Measurements from ENCODE around the gene LHX4. TPM values are rescaled to one million over a fixed set of nuclear protein-coding genes. Genes with fewer than 3 reads are reported as not detected.

The LHX4 gene
- total RNA-seq, 3 donors from 2014 or later (not counting 1 experiment from before 2014, with no cell fraction given), result 0.08 TPM; not detected in 2

DNA sequence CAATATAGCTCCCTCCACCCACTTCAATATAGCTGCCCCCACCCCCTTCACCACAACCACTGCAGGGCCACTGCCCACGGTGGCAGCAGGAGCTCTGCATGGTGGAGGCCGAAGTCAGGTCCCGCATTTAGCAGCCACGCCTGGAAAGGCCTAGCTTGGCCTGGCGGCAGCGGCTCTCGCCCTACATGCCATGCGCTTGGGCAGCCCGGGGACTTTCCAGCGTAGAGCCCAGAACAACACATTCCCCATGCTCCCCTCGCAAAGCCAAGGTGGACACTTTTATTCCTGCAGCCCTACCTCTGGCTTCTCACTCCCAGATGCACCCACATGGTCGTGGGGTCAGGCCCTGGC is 37.1 kb downstream of the LHX4 start:
- DNase-seq (no peak), ATAC-seq (no peak)
- Histone ChIP-seq H3K9me3 (ENCODE audit: control insufficient read depth, insufficient read depth, low read length) (no peaks in the 10 kb centered on the region), H3K4me1 (ENCODE audit: control insufficient read depth, insufficient read depth, low read length) (no peaks in the 10 kb centered on the region), H3K27ac (ENCODE audit: low read length) (no peak overlapping the region), H3K36me3 (ENCODE audit: control insufficient read depth, insufficient read depth, low read length) (no peaks in the 10 kb centered on the region), H3K27me3 (ENCODE audit: control insufficient read depth, insufficient read depth, low read length) (no peaks in the 10 kb centered on the region), H3K4me3 (ENCODE audit: low read length) (no peak overlapping the region)
- H3K27me3 Mint-ChIP-seq (ENCODE audit: low read depth in 2 of 2), result no peaks in the 10 kb centered on the region
- H3K4me3 Mint-ChIP-seq, result no peak overlapping the region
- H3K9me3 Mint-ChIP-seq, result no peaks in the 10 kb centered on the region
- H3K36me3 Mint-ChIP-seq, result no peaks in the 10 kb centered on the region
- TF ChIP-seq, protein P1, sequence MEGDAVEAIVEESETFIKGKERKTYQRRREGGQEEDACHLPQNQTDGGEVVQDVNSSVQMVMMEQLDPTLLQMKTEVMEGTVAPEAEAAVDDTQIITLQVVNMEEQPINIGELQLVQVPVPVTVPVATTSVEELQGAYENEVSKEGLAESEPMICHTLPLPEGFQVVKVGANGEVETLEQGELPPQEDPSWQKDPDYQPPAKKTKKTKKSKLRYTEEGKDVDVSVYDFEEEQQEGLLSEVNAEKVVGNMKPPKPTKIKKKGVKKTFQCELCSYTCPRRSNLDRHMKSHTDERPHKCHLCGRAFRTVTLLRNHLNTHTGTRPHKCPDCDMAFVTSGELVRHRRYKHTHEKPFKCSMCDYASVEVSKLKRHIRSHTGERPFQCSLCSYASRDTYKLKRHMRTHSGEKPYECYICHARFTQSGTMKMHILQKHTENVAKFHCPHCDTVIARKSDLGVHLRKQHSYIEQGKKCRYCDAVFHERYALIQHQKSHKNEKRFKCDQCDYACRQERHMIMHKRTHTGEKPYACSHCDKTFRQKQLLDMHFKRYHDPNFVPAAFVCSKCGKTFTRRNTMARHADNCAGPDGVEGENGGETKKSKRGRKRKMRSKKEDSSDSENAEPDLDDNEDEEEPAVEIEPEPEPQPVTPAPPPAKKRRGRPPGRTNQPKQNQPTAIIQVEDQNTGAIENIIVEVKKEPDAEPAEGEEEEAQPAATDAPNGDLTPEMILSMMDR (IDR thresholded peaks at IDR 0.05), result no peak
- H3K27ac Mint-ChIP-seq, result no peak overlapping the region
- WGBS (ENCODE audit: insufficient coverage), result 90% methylated on average over 12 of the region's 12 CpGs
- intact Hi-C loops (cut with micrococcal nuclease), result no loop called here
- no peaks in the 10 kb centered on the region for H3K4me1 Mint-ChIP-seq

DNA sequence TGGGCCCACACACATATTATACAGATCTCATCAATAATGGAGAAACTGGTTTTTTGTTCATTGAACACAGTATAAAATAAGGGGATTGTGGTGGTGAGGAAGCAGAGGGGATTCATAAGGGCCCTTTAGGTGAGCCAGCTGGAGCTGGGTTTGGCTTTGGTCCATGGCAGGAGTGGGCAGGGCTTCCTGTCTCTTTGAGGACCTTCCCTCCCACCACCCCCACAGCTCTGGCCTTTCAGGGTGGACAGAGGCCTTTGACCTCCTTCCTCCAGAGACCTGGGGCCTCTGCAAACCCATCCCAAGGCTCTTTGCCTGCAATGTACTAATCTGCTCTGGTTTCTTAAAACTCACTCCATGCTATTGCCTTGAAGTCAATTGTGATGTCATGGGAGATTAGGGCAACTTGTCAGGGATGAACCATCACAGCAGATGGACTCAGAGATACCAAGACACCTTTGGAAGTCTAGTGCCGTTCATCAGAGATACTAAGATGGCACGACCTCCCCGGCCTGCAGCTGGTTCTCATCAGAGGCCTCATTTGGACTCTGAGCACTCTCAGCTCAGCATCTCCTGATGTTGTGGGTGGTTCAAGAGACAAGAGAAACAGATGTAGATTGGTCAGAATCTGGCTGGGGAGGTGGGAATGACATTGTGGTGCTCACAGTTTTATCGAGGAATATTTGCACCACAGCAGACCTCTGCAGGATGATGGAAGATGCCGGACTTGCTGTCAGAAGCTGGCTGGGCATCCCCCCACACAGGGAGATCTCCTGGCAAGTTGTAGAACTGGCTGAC is 37.9 kb downstream of the LHX4 start:
- no peak overlapping the region for H3K4me3 Mint-ChIP-seq
- H3K27me3 Mint-ChIP-seq (ENCODE audit: low read depth in 2 of 2), result no peaks in the 10 kb centered on the region
- Histone ChIP-seq H3K27me3 (ENCODE audit: control insufficient read depth, insufficient read depth, low read length) (no peaks in the 10 kb centered on the region), H3K9me3 (ENCODE audit: control insufficient read depth, insufficient read depth, low read length) (no peaks in the 10 kb centered on the region), H3K27ac (ENCODE audit: low read length) (no peak overlapping the region), H3K36me3 (ENCODE audit: control insufficient read depth, insufficient read depth, low read length) (no peaks in the 10 kb centered on the region), H3K4me1 (ENCODE audit: control insufficient read depth, insufficient read depth, low read length) (no peaks in the 10 kb centered on the region), H3K4me3 (ENCODE audit: low read length) (no peak overlapping the region)
- ATAC-seq, result no peak
- no peaks in the 10 kb centered on the region for H3K9me3 Mint-ChIP-seq
- DNase-seq, result no peak
- WGBS (ENCODE audit: insufficient coverage), result 91% methylated on average over 5 of the region's 5 CpGs
- H3K4me1 Mint-ChIP-seq, result no peaks in the 10 kb centered on the region
- H3K36me3 Mint-ChIP-seq, result no peaks in the 10 kb centered on the region
- intact Hi-C loops (cut with micrococcal nuclease), result no loop called here
- TF ChIP-seq, protein P1 (IDR thresholded peaks at IDR 0.05), result no peak
- no peak overlapping the region for H3K27ac Mint-ChIP-seq

DNA sequence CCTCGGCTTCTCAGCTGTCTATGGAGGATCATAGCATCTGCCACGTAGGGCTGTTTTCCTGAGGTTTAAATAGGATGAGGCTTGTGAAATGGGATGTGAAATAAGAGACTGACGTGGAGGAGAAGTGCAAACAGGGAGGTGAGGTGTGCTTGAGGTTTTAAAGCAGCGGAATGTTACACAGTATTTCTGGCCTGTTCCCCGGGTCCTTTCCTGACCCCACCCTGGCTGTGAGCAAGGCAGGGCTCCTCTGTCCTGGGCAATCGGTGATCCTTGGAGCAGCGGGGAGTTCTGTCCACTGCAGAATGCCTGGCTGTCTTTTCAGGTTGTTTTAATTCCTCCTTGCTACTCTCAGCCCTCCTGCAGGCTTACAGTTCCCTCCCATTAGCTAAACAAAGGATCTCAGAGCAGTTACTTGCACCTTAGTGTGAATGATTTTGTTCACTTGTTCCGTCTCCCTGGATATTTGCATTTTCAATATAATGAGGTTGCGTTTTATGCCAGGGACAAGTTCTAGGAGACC is 38.6 kb downstream of the LHX4 start:
- no peaks in the 10 kb centered on the region for H3K9me3 ChIP-seq (ENCODE audit: control insufficient read depth, insufficient read depth, low read length)
- H3K36me3 ChIP-seq (ENCODE audit: control insufficient read depth, insufficient read depth, low read length), result no peaks in the 10 kb centered on the region
- H3K4me3 Mint-ChIP-seq, result no peak overlapping the region
- no peaks in the 10 kb centered on the region for H3K36me3 Mint-ChIP-seq
- H3K4me3 ChIP-seq (ENCODE audit: low read length), result no peak overlapping the region
- no peak overlapping the region for H3K27ac Mint-ChIP-seq
- H3K27ac ChIP-seq (ENCODE audit: low read length), result no peak overlapping the region
- no peak for ATAC-seq
- no peak for DNase-seq
- H3K4me1 ChIP-seq (ENCODE audit: control insufficient read depth, insufficient read depth, low read length), result no peaks in the 10 kb centered on the region
- intact Hi-C loops (cut with micrococcal nuclease), result no loop called here
- TF ChIP-seq, protein P1 (IDR thresholded peaks at IDR 0.05), result no peak
- WGBS (ENCODE audit: insufficient coverage), result 87% methylated on average over 7 of the region's 9 CpGs
- no peaks in the 10 kb centered on the region for H3K9me3 Mint-ChIP-seq
- H3K27me3 ChIP-seq (ENCODE audit: control insufficient read depth, insufficient read depth, low read length), result no peaks in the 10 kb centered on the region
- H3K4me1 Mint-ChIP-seq, result no peaks in the 10 kb centered on the region
- no peaks in the 10 kb centered on the region for H3K27me3 Mint-ChIP-seq (ENCODE audit: low read depth in 2 of 2)

All from natural killer cell (primary cell).